ENCODE measurements around the gene COL23A1.

DNA sequence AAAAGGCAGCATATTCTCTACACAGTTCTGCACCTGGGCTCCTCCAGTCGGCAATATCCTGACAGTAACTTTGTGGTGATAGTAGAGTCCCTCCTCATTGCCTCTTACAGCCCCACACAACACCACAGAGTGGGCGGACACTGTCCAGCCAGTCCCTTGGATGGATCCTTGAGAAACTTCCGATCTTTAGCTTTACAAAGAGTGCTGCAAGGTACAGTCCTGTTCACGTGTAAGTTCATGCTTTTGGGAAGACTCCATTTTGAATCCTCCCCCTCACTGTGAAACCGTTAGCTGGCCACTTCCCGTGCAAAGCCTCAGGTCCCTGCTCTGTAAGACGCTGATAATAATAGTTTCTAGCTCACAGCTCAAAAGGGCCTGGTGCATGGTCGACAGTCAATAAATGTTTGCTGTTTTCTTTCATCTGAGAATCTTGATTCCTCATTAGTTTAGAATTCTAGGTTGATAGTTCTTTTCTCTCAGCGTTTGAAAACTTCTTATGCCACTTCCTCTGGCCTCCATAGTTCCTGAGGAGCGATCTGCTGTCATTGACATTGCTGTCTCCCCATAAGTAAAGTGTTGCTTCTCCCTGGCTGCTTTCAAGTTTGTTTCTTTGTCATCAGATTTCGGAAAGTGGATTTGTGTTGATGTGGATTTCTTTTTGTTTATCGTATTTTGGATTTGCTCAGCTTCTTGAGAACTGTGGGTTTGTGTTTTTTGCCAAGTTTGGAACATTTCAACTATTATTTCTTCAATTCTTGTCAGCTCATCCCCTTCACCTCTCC, 82.9 kb downstream of the COL23A1 start:
- TF ChIP-seq, protein P1, sequence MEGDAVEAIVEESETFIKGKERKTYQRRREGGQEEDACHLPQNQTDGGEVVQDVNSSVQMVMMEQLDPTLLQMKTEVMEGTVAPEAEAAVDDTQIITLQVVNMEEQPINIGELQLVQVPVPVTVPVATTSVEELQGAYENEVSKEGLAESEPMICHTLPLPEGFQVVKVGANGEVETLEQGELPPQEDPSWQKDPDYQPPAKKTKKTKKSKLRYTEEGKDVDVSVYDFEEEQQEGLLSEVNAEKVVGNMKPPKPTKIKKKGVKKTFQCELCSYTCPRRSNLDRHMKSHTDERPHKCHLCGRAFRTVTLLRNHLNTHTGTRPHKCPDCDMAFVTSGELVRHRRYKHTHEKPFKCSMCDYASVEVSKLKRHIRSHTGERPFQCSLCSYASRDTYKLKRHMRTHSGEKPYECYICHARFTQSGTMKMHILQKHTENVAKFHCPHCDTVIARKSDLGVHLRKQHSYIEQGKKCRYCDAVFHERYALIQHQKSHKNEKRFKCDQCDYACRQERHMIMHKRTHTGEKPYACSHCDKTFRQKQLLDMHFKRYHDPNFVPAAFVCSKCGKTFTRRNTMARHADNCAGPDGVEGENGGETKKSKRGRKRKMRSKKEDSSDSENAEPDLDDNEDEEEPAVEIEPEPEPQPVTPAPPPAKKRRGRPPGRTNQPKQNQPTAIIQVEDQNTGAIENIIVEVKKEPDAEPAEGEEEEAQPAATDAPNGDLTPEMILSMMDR (IDR thresholded peaks at IDR 0.05), result no peak
- TF ChIP-seq EZH2 (IDR thresholded peaks at IDR 0.05; ENCODE audit: borderline replicate concordance, insufficient read depth, low read depth, low read length, poor library complexity, severe bottlenecking), result no peak

Data from B cell (primary cell).